HG02852 (cell line): Measurements from ENCODE around the gene LONRF2.

ENCODE experiments used
- ATAC-seq: cut with Tn5 transposase; IDR thresholded peaks from one replicate; pipeline ENCODE4 v1.9.1; 2021; ENCODE audit warnings: mild to moderate bottlenecking, moderate library complexity; ENCODE audit not compliant: unreplicated experiment

Gene LONRF2

GRCh38 chr2:100276716-100277115 lies 45.6 kb downstream of the LONRF2 start:
- ATAC-seq: no peak

- ATAC-seq: no peak
Measured at GRCh38 chr2:100275200-100275589, 47.1 kb downstream of the LONRF2 start.

- no peak for ATAC-seq
Measured at GRCh38 chr2:100274566-100275199, 47.6 kb downstream of the LONRF2 start.

DNA sequence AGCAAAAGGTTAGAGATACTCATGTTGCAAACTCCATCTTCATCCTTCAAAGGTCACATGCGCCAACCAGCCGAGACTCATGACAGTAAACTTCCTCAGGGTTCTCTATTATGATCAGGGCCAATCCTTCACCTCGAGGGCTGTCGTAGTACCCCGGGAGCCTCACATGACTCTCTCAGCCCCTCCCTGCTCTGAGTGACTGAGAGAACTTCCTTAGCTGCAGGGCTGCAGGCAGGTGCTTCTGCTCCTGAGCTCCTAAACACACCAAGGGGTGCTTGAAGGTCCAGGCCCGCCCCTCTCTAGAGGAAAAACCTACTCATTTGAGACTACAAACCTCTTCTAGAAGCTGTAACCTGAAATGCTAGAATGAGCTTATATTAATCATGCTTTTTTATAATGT lies 48.2 kb downstream of the LONRF2 start:
- no peak for ATAC-seq

- ATAC-seq: no peak
Measured at GRCh38 chr2:100273387-100273786, 48.9 kb downstream of the LONRF2 start.

GRCh38 chr2:100272841-100273329 lies 49.4 kb downstream of the LONRF2 start:
- no peak for ATAC-seq

DNA sequence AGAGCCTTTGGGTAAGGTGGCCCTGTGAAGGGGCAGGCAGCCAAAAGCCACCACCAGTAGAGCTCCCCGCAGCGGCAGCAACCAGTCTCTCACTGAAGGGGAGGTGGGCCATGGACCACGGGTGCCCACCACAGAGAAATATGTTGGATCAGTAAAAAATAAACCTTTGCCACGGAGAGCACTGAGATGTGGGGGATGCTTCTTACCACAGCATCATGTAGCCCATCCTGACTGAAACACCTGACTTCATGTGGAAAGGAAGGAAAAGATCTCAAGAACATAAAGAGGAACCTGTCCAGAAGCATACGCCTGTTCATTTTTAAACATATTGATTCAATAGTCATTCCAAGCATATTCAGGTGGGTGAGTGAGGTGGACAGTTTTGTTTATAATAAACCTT lies 51.1 kb downstream of the LONRF2 start:
- ATAC-seq: no peak

DNA sequence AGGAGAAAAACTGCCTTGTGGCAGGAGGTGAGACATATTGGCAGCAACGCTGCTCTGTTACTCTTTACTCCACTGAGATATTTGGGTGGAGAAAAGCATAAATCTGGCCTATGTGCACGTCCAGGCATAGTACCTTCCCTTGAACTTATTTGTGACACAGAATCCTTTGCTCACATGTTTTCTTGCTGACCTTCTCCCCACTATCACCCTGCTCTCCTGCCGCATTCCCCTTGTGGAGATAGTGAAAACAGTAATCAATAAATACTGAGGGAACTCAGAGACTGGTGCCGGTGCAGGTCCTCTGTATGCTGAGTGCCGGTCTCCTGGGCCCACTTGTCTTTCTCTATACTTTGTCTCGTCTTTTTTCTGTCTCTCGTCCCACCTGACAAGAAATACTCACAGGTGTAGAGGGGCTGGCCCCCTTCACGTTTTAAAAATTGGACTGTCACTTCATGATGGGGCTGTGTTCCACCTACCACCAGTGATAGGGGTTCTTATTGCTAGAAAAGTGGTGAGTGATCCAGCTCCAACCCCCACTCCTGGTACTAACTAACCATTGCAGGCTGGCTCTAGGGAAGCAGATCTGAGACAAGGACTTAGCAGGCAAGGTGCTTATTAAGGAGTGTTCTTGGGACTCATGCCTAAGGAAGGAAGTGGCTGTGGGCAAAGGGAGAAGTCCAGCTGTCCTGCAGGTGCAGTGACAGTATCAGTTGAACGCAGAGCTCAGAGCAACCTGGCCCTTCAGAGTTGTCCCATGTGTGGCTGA lies 51.7 kb downstream of the LONRF2 start:
- no peak for ATAC-seq

DNA sequence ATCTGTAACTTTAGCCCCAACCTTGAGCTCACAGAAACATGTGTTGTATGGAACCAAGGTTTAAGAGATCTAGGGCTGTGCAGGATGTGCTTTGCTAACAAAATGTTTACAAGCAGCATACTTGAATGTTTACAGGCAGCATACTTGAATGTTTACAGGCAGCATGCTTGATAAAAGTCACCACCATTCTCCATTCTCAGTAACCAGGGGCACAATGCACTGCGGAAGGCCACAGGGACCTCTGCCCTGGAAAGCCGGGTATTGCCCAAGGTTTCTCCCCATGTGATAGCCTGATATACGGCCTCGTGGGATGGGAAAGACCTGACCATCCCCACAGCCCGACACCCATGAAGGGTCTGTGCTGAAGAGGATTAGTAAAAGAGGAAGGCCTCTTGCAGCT lies 52.4 kb downstream of the LONRF2 start:
- ATAC-seq: no peak

GRCh38 chr2:100268986-100269385 lies 53.3 kb downstream of the LONRF2 start:
- ATAC-seq: no peak

GRCh38 chr2:100267751-100268150 lies 54.5 kb downstream of the LONRF2 start:
- ATAC-seq: no peak

- no peak for ATAC-seq
Measured at GRCh38 chr2:100266126-100266525, 56.2 kb downstream of the LONRF2 start.

GRCh38 chr2:100265226-100265625 lies 57.1 kb downstream of the LONRF2 start:
- ATAC-seq: no peak

DNA sequence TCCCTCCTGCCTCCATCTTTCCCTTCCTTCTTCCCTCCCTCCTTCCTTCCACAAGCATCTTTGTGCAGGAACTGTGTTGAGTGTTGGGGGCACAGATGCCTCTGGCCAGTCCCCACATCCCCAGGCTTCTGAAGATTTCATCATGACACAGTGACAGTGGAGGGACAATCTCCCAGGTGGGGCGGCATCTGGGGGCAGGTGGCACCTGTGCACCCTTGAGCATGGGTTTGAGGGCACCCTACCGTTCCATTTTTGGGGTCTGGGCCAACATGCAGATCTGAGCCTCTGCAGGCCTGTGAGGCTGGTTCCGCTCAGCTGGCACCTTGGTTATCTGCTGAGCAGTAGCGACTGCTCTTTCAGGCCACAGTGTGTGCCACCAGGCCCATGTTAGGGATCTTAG lies 57.6 kb downstream of the LONRF2 start:
- ATAC-seq: no peak

DNA sequence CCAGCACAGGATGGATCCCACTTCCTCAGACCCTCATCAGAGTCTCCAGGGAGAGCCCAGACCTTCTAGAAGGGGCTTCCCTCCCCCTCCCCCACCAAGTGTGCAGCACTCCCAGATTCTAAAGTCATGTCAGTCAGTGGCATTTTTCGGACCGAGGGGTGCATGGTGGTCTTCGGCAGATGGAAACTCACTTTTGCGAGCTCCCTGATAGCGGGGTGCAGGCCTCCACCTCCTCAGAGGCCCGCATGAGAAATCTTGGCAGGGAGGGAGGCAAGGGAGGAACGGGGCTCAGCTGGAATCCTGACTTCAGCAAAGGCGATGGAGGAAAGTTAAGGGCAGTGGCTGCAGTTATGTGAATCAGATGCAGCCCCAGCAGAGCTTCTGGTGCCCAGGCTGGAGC lies 58.2 kb downstream of the LONRF2 start:
- no peak for ATAC-seq

DNA sequence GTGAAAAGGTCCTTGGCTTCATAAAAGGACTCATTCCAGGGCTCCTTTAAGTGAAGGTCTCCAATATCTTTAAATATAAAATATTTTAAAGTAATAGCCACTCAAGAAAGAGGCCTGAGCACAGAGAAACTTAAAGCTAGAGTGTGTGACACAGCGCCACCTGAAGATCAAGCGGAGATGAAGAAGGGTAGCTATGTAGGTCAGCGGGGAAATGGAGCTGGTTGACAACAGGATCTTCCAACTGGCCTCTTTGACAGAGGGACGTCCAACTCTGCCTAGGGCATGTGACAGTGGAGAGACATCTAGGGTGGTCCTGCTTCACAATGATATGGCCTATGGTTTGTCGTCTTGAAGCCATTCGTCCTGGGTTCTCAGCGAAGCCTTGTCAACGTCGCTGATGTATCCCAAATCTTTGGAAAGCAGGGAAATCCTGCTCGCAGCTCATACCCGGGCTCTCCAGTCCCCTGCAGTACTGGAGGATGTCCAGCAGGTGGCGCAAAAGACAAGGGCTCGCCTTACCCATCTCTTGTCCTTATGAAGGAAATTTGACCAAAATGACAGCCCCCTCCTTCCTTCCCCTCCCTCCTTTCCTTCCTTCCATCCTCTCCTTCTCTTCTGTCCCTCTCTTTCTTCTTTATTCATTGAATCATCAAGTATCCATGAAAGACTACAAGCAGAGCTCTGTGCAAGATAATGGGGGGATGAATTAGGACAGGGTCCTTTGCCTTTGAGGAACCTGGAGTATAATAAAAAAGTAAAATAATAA lies 59.6 kb downstream of the LONRF2 start:
- no peak for ATAC-seq

GRCh38 chr2:100262046-100262445 lies 60.3 kb downstream of the LONRF2 start:
- ATAC-seq: no peak

GRCh38 chr2:100260712-100261620 lies 61.3 kb downstream of the LONRF2 start:
- peak; percentile 62 for ATAC-seq

GRCh38 chr2:100259106-100259505 lies 63.2 kb downstream of the LONRF2 start:
- no peak for ATAC-seq

DNA sequence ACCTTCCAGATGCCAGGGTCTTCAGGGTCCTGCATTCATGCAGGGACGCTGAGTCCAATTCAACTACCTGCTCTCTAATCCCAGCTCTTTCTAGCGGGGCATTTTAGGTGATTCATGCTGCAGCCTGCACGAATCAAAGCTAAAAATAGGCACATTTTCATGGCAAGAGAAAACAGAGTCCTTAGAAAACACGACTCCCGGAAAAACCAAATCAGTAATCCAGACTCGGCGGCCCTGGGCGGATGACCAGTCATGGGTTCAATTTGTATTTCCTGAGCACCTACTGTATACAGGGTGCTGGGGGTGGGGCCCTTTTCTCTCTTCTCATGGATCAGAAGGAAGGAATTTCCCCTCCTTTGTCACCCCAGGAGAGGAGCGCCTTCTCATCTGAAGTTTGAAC lies 64.4 kb downstream of the LONRF2 start:
- no peak for ATAC-seq

DNA sequence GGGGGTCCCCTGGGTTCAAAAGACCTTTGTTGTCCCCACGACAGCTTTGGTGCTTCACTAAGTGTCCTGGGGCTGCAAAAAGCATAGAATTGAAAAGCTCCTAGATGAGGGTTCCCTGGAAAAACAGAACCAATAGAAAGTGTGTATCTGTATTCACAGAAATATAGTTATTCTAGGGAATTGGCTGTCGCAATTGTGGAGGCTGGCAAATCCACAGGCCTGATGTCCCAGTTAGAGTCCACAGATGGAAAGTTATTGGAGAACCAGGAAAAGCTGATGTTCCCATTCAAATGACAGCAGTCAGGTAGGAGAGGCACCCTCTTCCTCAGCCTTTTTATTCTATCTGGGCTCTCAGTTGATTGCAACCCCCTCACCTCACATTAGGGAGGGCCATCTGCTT lies 65.5 kb downstream of the LONRF2 start:
- no peak for ATAC-seq
